GM19372 (cell line): Measurements from ENCODE around the gene ERCC5.

Source experiments
- ATAC-seq: cut with Tn5 transposase; IDR thresholded peaks from one replicate; pipeline ENCODE4 v1.9.1; 2021; ENCODE audit warnings: mild to moderate bottlenecking, low read depth, moderate library complexity; ENCODE audit not compliant: unreplicated experiment

The ERCC5 gene

DNA sequence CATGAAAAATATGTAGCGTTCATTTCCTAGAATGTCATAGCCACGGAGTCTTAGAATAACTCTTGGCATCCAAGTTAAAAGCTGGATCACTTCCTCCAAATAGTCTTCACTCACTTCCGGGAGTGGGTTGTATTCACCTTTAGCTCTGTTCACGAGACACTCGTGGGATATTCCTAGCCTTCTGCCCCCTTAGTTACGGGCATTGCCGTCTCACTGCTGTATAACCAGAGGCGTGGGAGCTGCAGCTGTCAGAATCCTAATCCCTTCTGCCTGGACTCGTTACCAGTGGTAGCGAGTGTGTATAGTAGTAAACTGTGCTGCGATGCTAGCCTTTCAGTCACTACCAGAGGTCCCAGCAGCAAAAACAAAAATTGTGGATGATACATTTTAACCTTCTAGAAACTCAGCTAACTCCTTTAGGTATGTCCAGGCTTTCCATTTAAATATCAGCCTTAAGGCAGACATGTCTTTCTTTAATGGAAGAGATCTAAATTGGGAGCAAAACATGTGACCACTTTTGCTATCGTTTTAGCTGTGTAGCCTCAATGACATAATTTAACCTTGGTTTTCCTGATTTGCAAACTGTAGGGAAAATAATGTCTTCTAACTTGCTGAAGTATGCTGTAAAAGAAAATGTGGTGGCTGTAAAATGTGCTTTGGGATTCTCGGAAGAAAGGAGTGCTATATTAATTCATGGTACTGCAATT lies 34.1 kb downstream of the ERCC5 start:
- no peak for ATAC-seq

DNA sequence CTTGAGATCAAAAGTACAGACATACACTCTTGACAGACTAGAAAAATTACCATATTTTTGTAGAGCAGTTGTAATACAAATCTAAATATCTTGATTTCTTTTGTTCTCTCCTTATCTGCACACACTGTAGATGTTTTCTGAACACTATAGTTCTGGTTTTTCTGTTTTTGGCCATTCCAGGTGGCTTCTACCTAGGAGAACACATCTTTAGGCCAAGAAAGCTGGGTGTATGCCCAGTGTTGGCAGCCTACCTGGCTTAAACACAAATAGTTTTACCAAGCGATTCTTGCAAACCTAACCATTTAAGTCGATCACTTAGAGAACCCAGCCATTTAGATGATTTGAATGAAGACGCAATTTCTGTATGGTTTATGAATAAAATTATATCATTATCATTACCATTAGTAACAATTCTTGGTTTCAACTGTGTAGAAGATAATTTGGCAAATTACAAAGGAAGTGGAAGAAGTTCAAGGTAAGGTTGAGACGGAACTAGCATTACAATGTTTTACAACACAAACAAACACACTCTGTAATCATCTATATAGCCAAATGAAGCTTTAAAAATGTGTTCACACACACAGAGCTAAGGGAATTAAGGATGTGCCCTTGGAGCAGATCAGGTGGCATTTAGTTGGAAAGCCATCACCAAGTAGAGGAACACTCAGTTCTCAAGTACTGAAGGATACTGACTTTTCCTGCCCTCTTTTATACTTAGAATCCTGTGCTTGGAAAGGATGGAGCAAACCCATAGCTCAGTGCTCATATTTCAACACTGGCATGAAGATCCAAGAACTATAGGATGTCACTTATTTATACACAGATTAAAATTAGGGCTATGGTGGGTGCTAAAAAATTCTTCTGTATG lies 36.2 kb downstream of the ERCC5 start:
- no peak for ATAC-seq

DNA sequence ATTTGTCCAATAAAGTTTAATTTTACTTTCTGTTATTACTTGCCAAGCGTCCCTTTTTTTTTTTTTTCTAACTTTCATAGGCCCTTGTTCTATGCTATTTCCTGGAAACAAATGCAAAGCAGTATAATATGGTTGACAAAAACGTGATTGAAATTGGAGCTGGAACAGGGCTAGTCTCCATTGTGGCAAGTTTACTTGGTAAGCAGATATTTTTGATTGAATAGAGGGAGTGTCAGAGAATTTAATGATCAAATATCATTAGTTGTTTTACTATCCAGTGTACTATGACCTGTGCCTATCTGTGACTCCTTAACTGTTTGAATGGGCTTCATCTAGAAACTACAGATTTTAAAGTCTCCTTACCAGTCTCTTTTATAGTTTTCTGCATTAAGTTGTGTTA lies 46.7 kb downstream of the ERCC5 start:
- no peak for ATAC-seq

- ATAC-seq, result no peak
Measured at GRCh38 chr13:102897371-102898138, 51.7 kb downstream of the ERCC5 start.

- no peak for ATAC-seq
Measured at GRCh38 chr13:102900193-102900608, 54.4 kb downstream of the ERCC5 start.

- ATAC-seq, result no peak
Measured at GRCh38 chr13:102901056-102901455, 55.2 kb downstream of the ERCC5 start.

GRCh38 chr13:102901615-102902305 lies 55.9 kb downstream of the ERCC5 start:
- ATAC-seq, result no peak

- no peak for ATAC-seq
Measured at GRCh38 chr13:102902789-102903347, 57.0 kb downstream of the ERCC5 start.

- no peak for ATAC-seq
Measured at GRCh38 chr13:102903659-102904407, 58.0 kb downstream of the ERCC5 start.

- no peak for ATAC-seq
Measured at GRCh38 chr13:102904408-102904862, 58.6 kb downstream of the ERCC5 start.

DNA sequence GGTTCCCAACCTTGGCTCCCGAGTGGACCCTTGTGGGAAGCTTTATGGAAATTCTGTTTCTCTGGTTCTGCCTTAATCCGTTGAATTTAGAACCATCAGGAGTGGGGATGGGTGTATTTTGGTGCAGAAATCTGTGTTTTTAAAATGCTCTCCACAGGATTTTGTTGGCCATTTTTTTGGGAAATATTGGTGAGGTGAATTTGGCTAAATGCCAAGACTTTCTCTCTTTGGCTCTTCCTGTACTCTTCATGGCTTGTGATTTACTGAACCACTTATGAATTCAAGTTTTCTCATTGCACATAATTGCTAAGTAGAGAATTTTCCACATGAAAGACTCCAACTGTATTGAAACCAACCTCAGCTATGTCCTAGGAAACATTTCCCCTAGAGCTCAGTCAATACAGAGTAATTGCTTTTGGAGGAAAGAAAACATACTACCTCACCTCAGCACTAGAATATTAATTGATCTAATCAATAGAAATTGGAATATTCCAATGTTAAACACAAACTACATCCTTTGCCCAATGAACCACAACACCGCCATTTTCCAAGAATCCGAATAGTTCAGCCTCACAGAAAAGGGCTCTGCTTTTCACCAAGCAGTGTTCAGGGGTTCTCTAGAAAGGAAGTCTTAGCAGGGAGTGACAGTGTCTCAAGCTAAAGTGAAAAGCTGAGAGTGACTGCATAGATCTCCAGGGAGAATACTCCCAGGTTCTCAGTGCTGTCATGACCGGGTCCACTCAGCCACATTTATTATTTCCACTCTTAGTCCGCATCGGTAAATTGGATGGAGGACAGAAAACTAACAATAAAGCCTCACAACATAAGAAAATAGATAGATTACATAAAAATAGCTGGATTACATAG lies 60.3 kb downstream of the ERCC5 start:
- ATAC-seq, result no peak

DNA sequence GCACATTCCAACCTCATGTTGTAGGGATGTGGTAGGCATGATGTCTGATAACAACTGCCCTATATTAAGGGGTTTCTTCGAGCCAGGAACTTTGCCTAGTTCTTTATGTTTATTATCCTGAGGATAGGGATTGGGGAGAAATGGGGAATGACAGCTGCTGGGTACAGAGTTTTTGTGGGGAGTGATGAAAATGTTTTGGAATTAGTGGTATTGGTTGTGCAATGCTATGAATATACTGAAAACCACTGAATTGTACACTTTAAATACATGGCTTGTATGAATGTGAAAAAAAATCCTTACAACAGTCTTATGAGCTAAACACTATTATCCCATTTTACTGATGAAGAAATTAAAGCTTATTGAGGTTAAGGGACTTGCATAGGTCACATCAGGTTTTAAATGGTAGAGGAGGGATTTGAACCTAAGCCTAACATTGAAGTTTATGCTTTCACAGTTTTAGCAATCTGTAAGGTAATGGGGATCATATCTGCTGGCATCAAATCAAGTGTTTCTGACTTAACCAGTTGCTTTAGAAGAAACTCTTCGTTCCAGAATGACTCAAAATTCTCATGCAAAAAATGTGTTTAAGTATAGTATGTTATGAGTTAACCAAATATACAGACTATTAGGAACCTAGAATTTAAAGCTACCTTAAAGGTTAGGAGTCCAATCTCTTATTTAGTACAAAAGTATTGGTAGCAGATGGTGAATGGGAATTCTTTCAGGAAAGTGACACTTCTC lies 61.4 kb downstream of the ERCC5 start:
- ATAC-seq, result no peak

DNA sequence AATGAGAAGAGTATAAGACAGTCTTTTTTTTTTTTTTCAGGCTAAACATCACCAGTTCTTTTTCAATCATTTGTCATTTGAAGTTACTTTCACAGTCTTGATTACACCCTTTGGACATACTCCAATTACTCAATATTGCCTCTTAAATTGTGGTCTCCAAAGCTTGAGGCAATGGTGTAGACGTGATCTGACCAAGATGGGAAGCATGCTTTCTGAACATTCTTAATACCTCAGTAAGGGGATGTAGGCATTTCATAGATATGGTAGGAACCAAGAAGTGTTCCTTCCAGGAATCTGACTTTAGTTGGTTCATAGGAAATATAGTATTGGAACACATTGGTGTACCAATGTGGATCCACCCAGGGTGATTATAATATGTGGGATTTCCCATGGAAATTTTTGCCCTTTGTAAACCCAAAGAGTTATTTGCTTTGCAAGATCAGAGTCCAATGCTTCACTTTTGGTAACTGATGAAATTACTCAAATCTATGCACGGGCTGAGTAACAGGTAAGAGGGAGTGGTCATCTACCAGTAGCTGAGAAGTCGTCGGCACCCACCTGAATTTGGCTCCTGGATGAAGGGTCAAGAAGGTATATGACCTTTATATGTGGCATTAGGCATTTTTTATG lies 62.2 kb downstream of the ERCC5 start:
- no peak for ATAC-seq

GRCh38 chr13:102909971-102910370 lies 64.1 kb downstream of the ERCC5 start:
- no peak for ATAC-seq

DNA sequence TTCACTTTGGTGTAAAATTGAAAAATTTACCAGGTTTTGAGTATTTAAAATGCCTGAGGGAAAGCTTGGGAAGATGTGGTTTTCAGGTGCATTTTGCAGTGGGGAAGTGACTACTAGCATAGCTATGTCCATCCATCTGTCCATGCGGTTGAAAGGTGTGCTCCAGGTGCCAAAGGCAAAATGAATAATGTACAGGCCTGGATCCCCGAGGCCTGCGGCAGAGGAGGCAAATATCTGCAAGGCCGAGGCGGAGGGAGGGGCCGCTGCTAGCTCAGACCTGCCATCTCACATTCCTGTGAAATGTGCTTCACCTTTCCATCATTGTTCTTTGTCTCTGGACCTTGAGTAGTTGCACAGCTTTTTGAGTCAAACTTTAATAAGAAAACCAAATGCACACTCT lies 65.5 kb downstream of the ERCC5 start:
- ATAC-seq, result no peak

GRCh38 chr13:102912599-102912998 lies 66.8 kb downstream of the ERCC5 start:
- ATAC-seq, result no peak

DNA sequence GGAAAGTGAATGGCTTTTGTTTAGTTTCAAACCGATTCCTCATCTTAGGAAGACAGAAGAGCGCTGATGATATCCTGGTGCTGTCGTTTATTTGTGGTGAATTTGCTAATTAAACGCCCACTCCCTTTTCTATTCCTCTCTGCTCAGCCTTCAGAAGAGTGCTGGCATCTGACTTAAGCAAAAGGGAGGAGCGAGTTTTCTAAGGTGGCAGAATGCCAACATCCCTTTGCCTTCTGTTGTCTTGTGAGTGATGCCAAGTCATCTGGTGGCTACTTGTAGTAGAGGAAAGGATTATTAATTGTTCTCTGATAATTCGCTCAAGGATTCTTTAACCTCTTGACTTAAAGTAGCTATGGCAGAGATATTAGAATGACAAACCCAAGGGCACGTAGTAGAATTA lies 68.1 kb downstream of the ERCC5 start:
- no peak for ATAC-seq
